ENCODE results near the gene DFFA. TPM values are rescaled to one million over a fixed set of nuclear protein-coding genes. Genes with fewer than 3 reads are reported as not detected.
A peak's percentile ranks its signal among the peaks of the same experiment; 100 is the strongest.

The DFFA gene
- total RNA-seq, 1 donor from 2014 or later = 39.8 TPM

GRCh38 chr1:10495475-10495817, 23.1 kb upstream of the DFFA start:
- TF ChIP-seq CTCF (IDR thresholded peaks at IDR 0.05) = no peak
- Mint-ChIP-seq H3K27me3 (ENCODE audit: unreplicated experiment) (no peaks in the 10 kb centered on the region), H3K9me3 (ENCODE audit: unreplicated experiment) (no peaks in the 10 kb centered on the region), H3K4me3 (ENCODE audit: unreplicated experiment) (peak overlapping the region; percentile 69), H3K36me3 (ENCODE audit: unreplicated experiment) (no peaks in the 10 kb centered on the region), H3K4me1 (ENCODE audit: unreplicated experiment) (peaks cover 13% of the 10 kb centered on the region), H3K27ac (ENCODE audit: unreplicated experiment) (peak overlapping the region; percentile 77)
- no peak for DNase-seq (ENCODE audit: extremely low spot score, unreplicated experiment)

GRCh38 chr1:10494754-10495474, 22.6 kb upstream of the DFFA start:
- H3K27me3 Mint-ChIP-seq (ENCODE audit: unreplicated experiment) = no peaks in the 10 kb centered on the region
- H3K4me1 Mint-ChIP-seq (ENCODE audit: unreplicated experiment) = peaks cover 17% of the 10 kb centered on the region
- no peaks in the 10 kb centered on the region for H3K36me3 Mint-ChIP-seq (ENCODE audit: unreplicated experiment)
- DNase-seq (ENCODE audit: extremely low spot score, unreplicated experiment) = peak; percentile 91
- H3K9me3 Mint-ChIP-seq (ENCODE audit: unreplicated experiment) = no peaks in the 10 kb centered on the region
- TF ChIP-seq CTCF (IDR thresholded peaks at IDR 0.05) = peak; percentile 92
- H3K27ac Mint-ChIP-seq (ENCODE audit: unreplicated experiment) = peak overlapping the region; percentile 77
- H3K4me3 Mint-ChIP-seq (ENCODE audit: unreplicated experiment) = peak overlapping the region; percentile 69

- no peak for TF ChIP-seq CTCF (IDR thresholded peaks at IDR 0.05)
- no peak overlapping the region for H3K27ac Mint-ChIP-seq (ENCODE audit: unreplicated experiment)
- no peaks in the 10 kb centered on the region for H3K9me3 Mint-ChIP-seq (ENCODE audit: unreplicated experiment)
- DNase-seq (ENCODE audit: extremely low spot score, unreplicated experiment) = no peak
- H3K36me3 Mint-ChIP-seq (ENCODE audit: unreplicated experiment) = peaks cover under 1% of the 10 kb centered on the region
- no peaks in the 10 kb centered on the region for H3K27me3 Mint-ChIP-seq (ENCODE audit: unreplicated experiment)
- H3K4me3 Mint-ChIP-seq (ENCODE audit: unreplicated experiment) = no peak overlapping the region
- H3K4me1 Mint-ChIP-seq (ENCODE audit: unreplicated experiment) = peaks cover 21% of the 10 kb centered on the region
These were observed 22.1 kb upstream of the DFFA start for GRCh38 chr1:10494418-10494753.

GRCh38 chr1:10490286-10490970, 18.1 kb upstream of the DFFA start:
- Mint-ChIP-seq H3K36me3 (ENCODE audit: unreplicated experiment) (peaks cover 4% of the 10 kb centered on the region), H3K27ac (ENCODE audit: unreplicated experiment) (no peak overlapping the region), H3K4me1 (ENCODE audit: unreplicated experiment) (peaks cover 19% of the 10 kb centered on the region), H3K9me3 (ENCODE audit: unreplicated experiment) (no peaks in the 10 kb centered on the region), H3K4me3 (ENCODE audit: unreplicated experiment) (no peak overlapping the region), H3K27me3 (ENCODE audit: unreplicated experiment) (no peaks in the 10 kb centered on the region)
- DNase-seq (ENCODE audit: extremely low spot score, unreplicated experiment) = no peak
- TF ChIP-seq CTCF (IDR thresholded peaks at IDR 0.05) = no peak

- Mint-ChIP-seq H3K27ac (ENCODE audit: unreplicated experiment) (no peak overlapping the region), H3K36me3 (ENCODE audit: unreplicated experiment) (peaks cover 4% of the 10 kb centered on the region), H3K9me3 (ENCODE audit: unreplicated experiment) (no peaks in the 10 kb centered on the region), H3K4me1 (ENCODE audit: unreplicated experiment) (peaks cover 10% of the 10 kb centered on the region), H3K27me3 (ENCODE audit: unreplicated experiment) (no peaks in the 10 kb centered on the region), H3K4me3 (ENCODE audit: unreplicated experiment) (no peak overlapping the region)
- no peak for DNase-seq (ENCODE audit: extremely low spot score, unreplicated experiment)
- TF ChIP-seq CTCF (IDR thresholded peaks at IDR 0.05) = no peak
These were observed 17.1 kb upstream of the DFFA start for GRCh38 chr1:10489291-10490055.
